ENCODE measurements around the gene CRACDL. TPM values are rescaled to one million over a fixed set of nuclear protein-coding genes. Genes with fewer than 3 reads are reported as not detected.
A peak's percentile ranks its signal among the peaks of the same experiment; 100 is the strongest.

The CRACDL gene
- total and polyA plus RNA-seq, 8 donors: 3.6 to 11.0 (median 6.0) TPM

DNA sequence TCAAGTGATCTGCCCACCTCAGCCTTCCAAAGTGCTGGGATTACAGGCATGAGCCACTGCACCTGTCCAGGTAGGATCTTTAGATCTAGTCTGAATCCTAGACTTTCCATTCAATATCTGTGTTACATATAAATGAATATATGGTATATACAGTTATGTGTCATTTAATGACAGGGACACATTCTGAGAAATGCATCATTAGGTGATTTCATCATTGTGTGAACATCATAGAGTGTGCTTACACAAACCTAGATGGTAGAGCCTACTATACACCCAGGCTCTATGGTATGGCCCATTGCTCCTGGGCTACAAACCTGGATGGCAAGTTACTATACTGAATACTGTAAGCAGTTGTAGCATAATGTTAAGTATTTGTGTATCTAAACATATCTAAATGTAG is 189.6 kb downstream of the CRACDL start:
- no peaks in the 10 kb centered on the region for H3K36me3 ChIP-seq
- no peaks in the 10 kb centered on the region for H3K27me3 ChIP-seq
- no peak overlapping the region for H3K4me3 ChIP-seq
- no peak for DNase-seq
- H3K9me3 ChIP-seq: no peaks in the 10 kb centered on the region
- intact Hi-C loops (cut with DNase I): no loop called here
- TF ChIP-seq CTCF (IDR thresholded peaks at IDR 0.05): no peak
- H3K4me1 ChIP-seq: peaks cover 0 to 11% (median 10%) of the 10 kb centered on the region in 3 donors
- no peak for ATAC-seq
- no peak overlapping the region for H3K27ac ChIP-seq
- FAIRE-seq: no peak

GRCh38 chr2:98744595-98744994 is 191.4 kb downstream of the CRACDL start:
- H3K9me3 ChIP-seq: no peaks in the 10 kb centered on the region
- H3K27me3 ChIP-seq: no peaks in the 10 kb centered on the region
- TF ChIP-seq CTCF (IDR thresholded peaks at IDR 0.05): no peak
- no peaks in the 10 kb centered on the region for H3K36me3 ChIP-seq
- no peak for DNase-seq
- intact Hi-C loops (cut with DNase I): no loop called here
- WGBS, 2 donors: 93 to 94% methylated on average over 5 of the region's 5 CpGs
- peak in 1 of 4 donors; percentile 24 for ATAC-seq
- no peak overlapping the region for H3K27ac ChIP-seq
- no peak for FAIRE-seq
- peaks cover 0 to 11% (median 10%) of the 10 kb centered on the region in 3 donors for H3K4me1 ChIP-seq
- H3K4me3 ChIP-seq: no peak overlapping the region

Other genes starting within 250 kb of the CRACDL start
- 10 to 100 TPM; 56.0 to 72.1 (median 59.4) TPM for gene MGAT4A, start 205.1 kb downstream of the CRACDL start, total RNA-seq
- gene MGAT4A, start 205.1 kb downstream of the CRACDL start, polyA plus RNA-seq: 10 to 100 TPM; 14.1 to 21.0 TPM
- 1 to 10 TPM in 5 of 6 donors, under 1 TPM in 1; 0.63 to 3.1 (median 1.5) TPM for gene C2orf15, start 205.5 kb upstream of the CRACDL start, total RNA-seq
- gene C2orf15, start 205.5 kb upstream of the CRACDL start, polyA plus RNA-seq: 1 to 10 TPM; 1.4 to 5.2 TPM
- gene TSGA10, start 218.7 kb upstream of the CRACDL start, total RNA-seq: 1 to 10 TPM; 3.9 to 8.0 (median 6.5) TPM
- 10 to 100 TPM in 1 of 2 donors, 1 to 10 TPM in 1; 3.5 to 10.1 TPM for gene TSGA10, start 218.7 kb upstream of the CRACDL start, polyA plus RNA-seq
- gene LIPT1, start 218.7 kb upstream of the CRACDL start, total RNA-seq: 1 to 10 TPM; 3.1 to 4.2 (median 3.8) TPM
- gene LIPT1, start 218.7 kb upstream of the CRACDL start, polyA plus RNA-seq: 10 to 100 TPM in 1 of 2 donors, 1 to 10 TPM in 1; 7.0 to 10.5 TPM
- 10 to 100 TPM in 1 of 6 donors, 1 to 10 TPM in 5; 5.6 to 13.9 (median 7.5) TPM for gene MITD1, start 244.8 kb upstream of the CRACDL start, total RNA-seq
- 10 to 100 TPM; 20.7 to 27.0 TPM for gene MITD1, start 244.8 kb upstream of the CRACDL start, polyA plus RNA-seq
- 10 to 100 TPM in 5 of 6 donors, 1 to 10 TPM in 1; 8.8 to 14.8 (median 12.2) TPM for gene MRPL30, start 245.0 kb upstream of the CRACDL start, total RNA-seq
- 10 to 100 TPM in 1 of 2 donors, 1 to 10 TPM in 1; 9.4 to 11.6 TPM for gene MRPL30, start 245.0 kb upstream of the CRACDL start, polyA plus RNA-seq

Data from pancreas (tissue), 10 donors.